SK-N-SH (cell line): ENCODE data around the gene SLC2A9. TPM values are rescaled to one million over a fixed set of nuclear protein-coding genes. Genes with fewer than 3 reads are reported as not detected.

Source experiments
- CTCF ChIA-PET: fragments of 300-600, 350-600 bp; formaldehyde crosslinking; extraction: SDS; loops from one replicate; lab custom pipeline; 2021; lab: Yijun Ruan, JAX
- POLR2A ChIA-PET: fragments of 350-600 bp; sonication (Branson Sonifier 250); formaldehyde crosslinking; extraction: SDS; loops from one replicate; lab custom pipeline; 2020; ENCODE audit warnings: antibody characterized with exemption, inconsistent platforms; lab: Yijun Ruan, JAX
- DNase-seq: peaks from one replicate; pipeline ENCODE4 v3.0.0; 2012
- H2AFZ ChIP-seq: fragments of 200-600 bp; sonication (generic); 2 replicates; pipeline ENCODE4 v1.8.1; 2016; ENCODE audit warnings: antibody characterized with exemption, mild to moderate bottlenecking, low read depth
- H3F3A ChIP-seq: fragments of 200-600 bp; sonication (generic); replicated peaks from 2 replicates; pipeline ENCODE3; 2016; ENCODE audit warnings: antibody characterized with exemption, mild to moderate bottlenecking; ENCODE audit not compliant: insufficient read depth
- H3K27ac ChIP-seq, 2 experiments: fragments of 200-500 bp in 1 of 2; fragments of 200-600 bp in 1 of 2; sonication (Bioruptor generic) in 1 of 2; sonication (generic), shearing (Covaris generic) in 1 of 2; 2 replicates each; pipeline versions ENCODE4 v1.5.1 to v1.6.1; 2014 to 2016; ENCODE audit warnings: low read depth in 2 of 2, inconsistent platforms in 1 of 2, low read length in 1 of 2, mild to moderate bottlenecking in 1 of 2, mixed read lengths in 1 of 2
- H3K27me3 ChIP-seq: fragments of 200-600 bp; sonication (generic), shearing (Covaris generic); 2 replicates; pipeline ENCODE4 v1.6.1; 2016; ENCODE audit warnings: mixed run types; ENCODE audit not compliant: insufficient read depth
- H3K36me3 ChIP-seq, 2 experiments: fragments of 200-500 bp in 1 of 2; fragments of 200-600 bp in 1 of 2; sonication (Bioruptor generic) in 1 of 2; sonication (generic) in 1 of 2; replicated peaks in 1 of 2; 2 replicates each; pipeline versions ENCODE3 to v1.5.1; 2014 to 2016; ENCODE audit warnings: low read length in 1 of 2, mild to moderate bottlenecking in 1 of 2; ENCODE audit not compliant: insufficient read depth in 2 of 2, control insufficient read depth in 1 of 2
- H3K4me1 ChIP-seq, 2 experiments: fragments of 200-500 bp in 1 of 2; fragments of 200-600 bp in 1 of 2; sonication (Bioruptor generic) in 1 of 2; sonication (generic), shearing (Covaris generic) in 1 of 2; 2 replicates each; pipeline versions ENCODE4 v1.5.1 to v1.6.1; 2014 to 2016; ENCODE audit warnings: low read depth in 1 of 2, low read length in 1 of 2, mixed run types in 1 of 2; ENCODE audit not compliant: insufficient read depth in 2 of 2, control insufficient read depth in 1 of 2
- H3K4me2 ChIP-seq: fragments of 200-600 bp; sonication (generic), shearing (Covaris generic); 2 replicates; pipeline ENCODE4 v1.6.1; 2017; ENCODE audit warnings: mixed run types
- H3K4me3 ChIP-seq, 2 experiments: fragments of 200-500 bp in 1 of 2; fragments of 200-600 bp in 1 of 2; sonication (Bioruptor generic) in 1 of 2; sonication (generic), shearing (Covaris generic) in 1 of 2; 2 replicates each; pipeline versions ENCODE4 v1.5.1 to v1.8.1; 2014 to 2016; ENCODE audit warnings: low read depth in 2 of 2, inconsistent platforms in 1 of 2, low read length in 1 of 2, mild to moderate bottlenecking in 1 of 2, mixed read lengths in 1 of 2, moderate library complexity in 1 of 2
- H3K79me2 ChIP-seq: fragments of 200-600 bp; sonication (generic); 2 replicates; pipeline ENCODE4 v1.8.1; 2017; ENCODE audit warnings: mild to moderate bottlenecking; ENCODE audit not compliant: insufficient read depth
- H3K9ac ChIP-seq: fragments of 200-600 bp; sonication (generic); 2 replicates; pipeline ENCODE4 v1.6.1; 2017; ENCODE audit warnings: mixed run types
- H3K9me2 ChIP-seq: fragments of 200-600 bp; sonication (generic); 2 replicates; pipeline ENCODE4 v1.6.1; 2017; ENCODE audit warnings: mixed run types
- H3K9me3 ChIP-seq: fragments of 200-600 bp; sonication (generic); 2 replicates; pipeline ENCODE4 v1.6.1; 2017; ENCODE audit warnings: mixed run types, mild to moderate bottlenecking, moderate library complexity
- H4K20me1 ChIP-seq: fragments of 200-600 bp; sonication (generic); 2 replicates; pipeline ENCODE4 v1.6.1; 2017; ENCODE audit warnings: mild to moderate bottlenecking, mixed run types; ENCODE audit not compliant: insufficient read depth
- EZH2phosphoT487 ChIP-seq: fragments of 200-600 bp; sonication (generic); IDR thresholded peaks from 2 replicates; pipeline ENCODE4 v1.6.1; 2017; ENCODE audit warnings: low read depth, mixed run types, mild to moderate bottlenecking, antibody characterized with exemption, moderate library complexity, borderline replicate concordance
- FOXM1 ChIP-seq: IDR thresholded peaks from 2 replicates; pipeline ENCODE4 v1.4.0; 2012; ENCODE audit warnings: low read depth, mild to moderate bottlenecking
- MEF2A ChIP-seq: IDR thresholded peaks from 2 replicates; pipeline ENCODE4 v1.4.0; 2012; ENCODE audit warnings: low read depth, borderline replicate concordance
- MXI1 ChIP-seq: IDR thresholded peaks from 2 replicates; pipeline ENCODE4 v1.6.1; 2012; ENCODE audit warnings: mild to moderate bottlenecking, low read depth, low read length, improper control_type of control experiment
- PBX3 ChIP-seq: IDR thresholded peaks from 2 replicates; pipeline ENCODE4; 2012
- RAD21 ChIP-seq: IDR thresholded peaks from 2 replicates; pipeline ENCODE4 v1.6.1; 2012; ENCODE audit warnings: mild to moderate bottlenecking, low read length
- REST ChIP-seq: IDR thresholded peaks from 2 replicates; pipeline ENCODE4 v1.6.1; 2012; ENCODE audit warnings: mild to moderate bottlenecking, low read depth, low read length, moderate library complexity
- TCF12 ChIP-seq: IDR thresholded peaks from 2 replicates; pipeline ENCODE4 v1.4.0; 2012
- USF2 ChIP-seq: fragments of 150-350 bp; IDR thresholded peaks from 2 replicates; pipeline ENCODE4 v1.6.1; 2017; ENCODE audit warnings: antibody characterized with exemption, low read length, low read depth, borderline replicate concordance
- ZBTB33 ChIP-seq: IDR thresholded peaks from 2 replicates; pipeline ENCODE4 v1.4.0; 2012; ENCODE audit warnings: low read depth, borderline replicate concordance
- WGBS: methylation state at CpG from one replicate; pipeline ENCODE4 v1.1.6; 2017; ENCODE audit warnings: low lambda C conversion rate; 5-methylcytosine and 5-hydroxymethylcytosine counted together
- polyA plus RNA-seq, 3 experiments: library from polyadenylated mRNA; depleted of rRNA; stranded (reverse); fragments of >200 nt; gene quantifications; 2 replicates each; pipeline ENCODE4 v1.2.3, GENCODE V29; 2012

SLC2A9 gene
- polyA plus RNA-seq, 1 of the 3 experiments (the other 2 are of a cell fraction): not detected

GRCh38 chr4:10021653-10022023, 341 bp upstream of the SLC2A9 start:
- no peak overlapping the region for H2AFZ ChIP-seq
- CTCF ChIA-PET: interaction anchor here (0.6 to 1.5 kb wide), 3 partner anchors 10 to 530 kb away, joined by 3 read pairs; no protein-coding TSS in a partner anchor

GRCh38 chr4:10020106-10020505, 1.2 kb downstream of the SLC2A9 start:
- TF ChIP-seq PBX3 (no peak), USF2 (no peak), ZBTB33 (no peak), RAD21 (no peak), MXI1 (no peak), TCF12 (no peak), MEF2A (no peak), EZH2phosphoT487 (no peak), REST (no peak)
- 63% methylated on average over 5 of the region's 6 CpGs for WGBS
- POLR2A ChIA-PET: no interaction called here

More at GRCh38 chr4:10021653-10022023, 341 bp upstream of the SLC2A9 start:
- Histone ChIP-seq H3K79me2 (no peaks in the 10 kb centered on the region), H3K9me2 (no peaks in the 10 kb centered on the region), H3K9me3 (no peaks in the 10 kb centered on the region), H3K27ac (no peak overlapping the region), H3K36me3 (no peaks in the 10 kb centered on the region), H4K20me1 (no peaks in the 10 kb centered on the region), H3K27me3 (no peaks in the 10 kb centered on the region), H3K4me3 (no peak overlapping the region), H3F3A (no peaks in the 10 kb centered on the region), H3K4me2 (no peak overlapping the region), H3K4me1 (peaks cover 0 to 11% of the 10 kb centered on the region in 2 experiments; a peak in 1 of 4 replicates), H3K9ac (no peak overlapping the region)
- POLR2A ChIA-PET: no interaction called here
- no peak for DNase-seq
- WGBS: 59% methylated on average over 5 of the region's 5 CpGs
- no peak for TF ChIP-seq FOXM1

More at GRCh38 chr4:10020106-10020505, 1.2 kb downstream of the SLC2A9 start:
- no peaks in the 10 kb centered on the region for H4K20me1 ChIP-seq
- H3K79me2 ChIP-seq: no peaks in the 10 kb centered on the region
- no peaks in the 10 kb centered on the region for H3K36me3 ChIP-seq
- no peak overlapping the region for H2AFZ ChIP-seq
- no peak overlapping the region for H3K27ac ChIP-seq
- H3K27me3 ChIP-seq: no peaks in the 10 kb centered on the region
- no peaks in the 10 kb centered on the region for H3F3A ChIP-seq
- no peak overlapping the region for H3K4me3 ChIP-seq
- no peaks in the 10 kb centered on the region for H3K9me3 ChIP-seq
- CTCF ChIA-PET: interaction anchor here (1.1 to 2.7 kb wide), 6 partner anchors 13 to 316 kb away, joined by 3 to 9 read pairs (median 4); no protein-coding TSS in a partner anchor
- no peaks in the 10 kb centered on the region for H3K9me2 ChIP-seq
- H3K4me2 ChIP-seq: no peak overlapping the region
- H3K4me1 ChIP-seq: peaks cover 0 to 11% of the 10 kb centered on the region in 2 experiments; a peak in 1 of 4 replicates
- no peak overlapping the region for H3K9ac ChIP-seq
- no peak for DNase-seq
